Mesenchymal stem cell (in vitro differentiated cells and primary cell): Measurements from ENCODE around the gene KTI12.

Source experiments
- DNase-seq: peaks from one replicate; pipeline ENCODE4 v3.0.0-alpha.2; 2013
- H2AFZ ChIP-seq: one replicate; pipeline ENCODE4 v1.6.1; 2013; ENCODE audit warnings: low read depth, mild to moderate bottlenecking, control low read depth, inconsistent platforms, low read length, moderate library complexity
- H2AK5ac ChIP-seq: 2 replicates; pipeline ENCODE4 v1.6.1; 2013; ENCODE audit warnings: low read length, moderate library complexity, mild to moderate bottlenecking, inconsistent platforms; ENCODE audit not compliant: severe bottlenecking
- H2BK120ac ChIP-seq: one replicate; pipeline ENCODE4 v1.6.1; 2013; ENCODE audit warnings: low read depth, mild to moderate bottlenecking, inconsistent platforms, low read length, moderate library complexity
- H2BK12ac ChIP-seq, 2 experiments: one replicate each; pipeline ENCODE4 v1.6.1; 2013; ENCODE audit warnings: inconsistent platforms in 2 of 2, low read length in 2 of 2, mild to moderate bottlenecking in 2 of 2, moderate library complexity in 2 of 2, control low read depth in 1 of 2
- H2BK15ac ChIP-seq: one replicate; pipeline ENCODE4 v1.6.1; 2013; ENCODE audit warnings: mild to moderate bottlenecking, low read depth, inconsistent platforms; ENCODE audit not compliant: poor library complexity, severe bottlenecking
- H2BK5ac ChIP-seq: 2 replicates; pipeline ENCODE4 v1.6.1; 2013; ENCODE audit warnings: low read depth, mild to moderate bottlenecking, low read length, control low read depth, inconsistent platforms; ENCODE audit not compliant: poor library complexity, severe bottlenecking
- H3K14ac ChIP-seq, 2 experiments: one replicate each; pipeline ENCODE4 v1.6.1; 2013; ENCODE audit warnings: inconsistent platforms in 2 of 2, low read length in 2 of 2, control low read depth in 1 of 2, mild to moderate bottlenecking in 1 of 2, moderate library complexity in 1 of 2
- H3K18ac ChIP-seq, 2 experiments: one replicate each; pipeline ENCODE4 v1.6.1; 2013; ENCODE audit warnings: inconsistent platforms in 2 of 2, low read length in 2 of 2, control low read depth in 1 of 2, low read depth in 1 of 2, mild to moderate bottlenecking in 1 of 2
- H3K23ac ChIP-seq, 2 experiments: one replicate each; pipeline ENCODE4 v1.6.1; 2013; ENCODE audit warnings: inconsistent platforms in 2 of 2, low read length in 2 of 2, mild to moderate bottlenecking in 2 of 2, moderate library complexity in 2 of 2, control low read depth in 1 of 2
- H3K27ac ChIP-seq: 2 replicates; pipeline ENCODE4 v1.5.1; 2013; ENCODE audit warnings: mild to moderate bottlenecking, moderate library complexity, low read length, control low read depth, inconsistent platforms; ENCODE audit not compliant: poor library complexity, severe bottlenecking
- H3K27me3 ChIP-seq, 2 experiments: 2 replicates each; pipeline versions ENCODE4 v1.6.1 to v1.7.0; 2013; ENCODE audit warnings: low read length in 2 of 2, mild to moderate bottlenecking in 2 of 2, moderate library complexity in 2 of 2, control low read depth in 1 of 2, inconsistent platforms in 1 of 2; ENCODE audit not compliant: control insufficient read depth in 1 of 2, insufficient read depth in 1 of 2
- H3K36me3 ChIP-seq, 2 experiments: 2 replicates each; pipeline versions ENCODE4 v1.6.1 to v1.7.0; 2013; ENCODE audit warnings: low read length in 2 of 2, control low read depth in 1 of 2, inconsistent platforms in 1 of 2, low read depth in 1 of 2, mild to moderate bottlenecking in 1 of 2; ENCODE audit not compliant: insufficient read depth in 2 of 2, control insufficient read depth in 1 of 2
- H3K4ac ChIP-seq, 2 experiments: one replicate each; pipeline ENCODE4 v1.6.1; 2013; ENCODE audit warnings: inconsistent platforms in 2 of 2, low read length in 2 of 2, mild to moderate bottlenecking in 2 of 2, moderate library complexity in 2 of 2, control low read depth in 1 of 2, low read depth in 1 of 2
- H3K4me1 ChIP-seq: 2 replicates; pipeline ENCODE4 v1.6.1; 2013; ENCODE audit warnings: low read depth, low read length, control low read depth; ENCODE audit not compliant: control insufficient read depth, insufficient read depth
- H3K4me2 ChIP-seq: 2 replicates; pipeline ENCODE4 v1.6.1; 2013; ENCODE audit warnings: low read length, mild to moderate bottlenecking, inconsistent platforms; ENCODE audit not compliant: poor library complexity, severe bottlenecking
- H3K4me3 ChIP-seq, 2 experiments: 2 replicates each; pipeline versions ENCODE4 v1.5.1 to v1.7.0; 2013; ENCODE audit warnings: low read length in 2 of 2, mild to moderate bottlenecking in 2 of 2, control low read depth in 1 of 2, low read depth in 1 of 2; ENCODE audit not compliant: insufficient read depth in 1 of 2
- H3K79me1 ChIP-seq: replicated peaks from 2 replicates; pipeline ENCODE4 v1.6.1; 2013; ENCODE audit warnings: mild to moderate bottlenecking, control low read depth, low read length, inconsistent platforms; ENCODE audit not compliant: poor library complexity, severe bottlenecking
- H3K9ac ChIP-seq: 2 replicates; pipeline ENCODE4 v1.7.0; 2013; ENCODE audit warnings: mild to moderate bottlenecking, low read length, moderate library complexity
- H3K9me3 ChIP-seq: 2 replicates; pipeline ENCODE4 v1.7.0; 2013; ENCODE audit warnings: mild to moderate bottlenecking, low read length; ENCODE audit not compliant: control insufficient read depth
- H4K8ac ChIP-seq: one replicate; pipeline ENCODE4 v1.6.1; 2013; ENCODE audit warnings: inconsistent platforms, mild to moderate bottlenecking, low read length, moderate library complexity
- H4K91ac ChIP-seq: one replicate; pipeline ENCODE4 v1.6.1; 2013; ENCODE audit warnings: mild to moderate bottlenecking, low read length, inconsistent platforms
- WGBS: methylation state at CpG from one replicate; pipeline ENCODE4 v1.1.7; 2013; ENCODE audit warnings: mixed read lengths; 5-methylcytosine and 5-hydroxymethylcytosine counted together

KTI12 gene

DNA sequence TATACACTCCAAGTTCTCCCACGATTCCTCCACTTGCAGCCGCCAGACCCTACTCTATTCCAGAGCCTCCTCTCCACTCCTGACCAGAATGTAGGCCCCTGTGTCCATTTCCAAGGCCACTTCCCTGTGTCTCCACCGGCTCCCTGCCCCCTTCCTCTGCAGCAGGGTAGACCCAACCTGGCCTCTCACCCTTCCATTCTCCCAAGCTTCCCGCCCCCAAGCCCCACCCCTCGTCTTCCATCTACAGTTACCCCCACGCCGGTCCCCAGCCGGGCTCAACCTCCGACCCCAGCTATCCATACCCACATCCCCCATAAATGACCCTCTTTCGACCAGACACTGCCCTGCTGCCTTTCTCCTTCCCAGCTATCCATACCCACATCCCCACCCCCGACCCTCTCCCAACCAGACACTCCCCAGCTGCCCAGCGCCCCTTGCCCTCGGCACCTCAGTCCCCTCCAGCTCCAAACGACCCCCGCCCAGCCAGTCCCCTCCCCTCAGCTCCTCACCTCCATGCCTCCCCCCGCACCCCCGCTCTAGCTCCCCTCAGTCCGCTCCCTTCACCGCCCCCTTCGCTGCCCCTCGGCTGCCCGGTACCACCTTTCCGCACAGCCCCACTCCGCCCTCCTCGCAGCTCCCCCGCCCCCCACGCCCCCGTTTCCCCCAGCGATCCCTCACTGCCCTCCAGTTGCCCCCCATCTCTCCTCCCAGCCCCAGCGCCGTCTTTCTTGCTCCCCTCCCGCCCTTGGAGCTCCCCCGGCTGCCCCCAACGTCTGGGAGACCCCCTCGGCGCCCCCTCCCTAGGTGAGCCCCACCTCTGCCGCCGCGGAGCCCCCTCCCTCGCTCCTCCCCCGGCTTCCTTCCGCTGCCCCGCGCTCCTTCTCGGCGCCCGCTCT lies 43.8 kb downstream of the KTI12 start:
- Histone ChIP-seq H3K14ac (no peak overlapping the region), H3K4me3 (peak overlapping the region; percentile 74 to 95), H3K4me1 (peaks cover 13% of the 10 kb centered on the region), H3K27me3 (peaks cover 4 to 28% of the 10 kb centered on the region in 2 experiments), H2BK15ac (peak overlapping the region; percentile 78), H2BK12ac (no peak overlapping the region), H2AK5ac (no peak overlapping the region), H3K23ac (peak overlapping the region in 1 of 2 experiments; percentile 76), H3K4me2 (peak overlapping the region; percentile 75), H2BK120ac (no peak overlapping the region), H3K9ac (no peak overlapping the region), H4K91ac (no peak overlapping the region), H3K18ac (peak overlapping the region; percentile 31 to 46), H3K9me3 (no peaks in the 10 kb centered on the region), H4K8ac (peak overlapping the region; percentile 20), H2AFZ (no peak overlapping the region), H3K36me3 (no peaks in the 10 kb centered on the region), H3K79me1 (peaks cover 16% of the 10 kb centered on the region), H2BK5ac (peak overlapping the region; percentile 58), H3K4ac (no peak overlapping the region), H3K27ac (no peak overlapping the region)
- no peak for DNase-seq
- 8% methylated on average over 38 of the region's 47 CpGs for WGBS

DNA sequence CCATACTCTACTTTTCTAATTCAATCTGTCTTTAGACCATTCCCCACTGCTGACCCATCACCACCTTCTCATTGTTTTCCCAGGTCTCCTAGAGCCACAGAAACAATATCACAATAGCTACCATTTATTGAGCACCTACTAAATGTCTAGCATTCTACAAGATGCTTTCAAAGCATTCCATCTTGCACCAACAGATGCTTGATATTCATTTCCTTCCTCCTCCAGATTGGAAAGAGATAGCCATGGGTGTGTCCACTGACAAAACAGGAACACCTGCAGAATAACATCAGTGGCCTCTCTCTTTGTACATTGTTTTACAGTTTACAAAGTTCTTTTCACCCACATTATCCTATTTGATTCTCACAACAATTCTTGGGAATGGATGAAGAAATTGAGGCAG lies 45.4 kb downstream of the KTI12 start:
- H4K8ac ChIP-seq: no peak overlapping the region
- no peak overlapping the region for H2BK12ac ChIP-seq
- no peak overlapping the region for H3K4ac ChIP-seq
- H3K14ac ChIP-seq: no peak overlapping the region
- no peak overlapping the region for H3K23ac ChIP-seq
- peaks cover 13% of the 10 kb centered on the region for H3K4me1 ChIP-seq
- no peak overlapping the region for H3K9ac ChIP-seq
- no peak for DNase-seq
- no peak overlapping the region for H2AFZ ChIP-seq
- H2BK120ac ChIP-seq: no peak overlapping the region
- H3K36me3 ChIP-seq: peaks cover 0 to 3% of the 10 kb centered on the region in 2 experiments
- no peak overlapping the region for H2BK15ac ChIP-seq
- no peak overlapping the region for H3K27ac ChIP-seq
- H3K4me3 ChIP-seq: no peak overlapping the region
- no peak overlapping the region for H4K91ac ChIP-seq
- no peak overlapping the region for H3K4me2 ChIP-seq
- H2AK5ac ChIP-seq: no peak overlapping the region
- no peak overlapping the region for H2BK5ac ChIP-seq
- H3K27me3 ChIP-seq: peaks cover 4 to 23% of the 10 kb centered on the region in 2 experiments
- no peak overlapping the region for H3K18ac ChIP-seq
- no peaks in the 10 kb centered on the region for H3K9me3 ChIP-seq
- H3K79me1 ChIP-seq: peaks cover 18% of the 10 kb centered on the region

DNA sequence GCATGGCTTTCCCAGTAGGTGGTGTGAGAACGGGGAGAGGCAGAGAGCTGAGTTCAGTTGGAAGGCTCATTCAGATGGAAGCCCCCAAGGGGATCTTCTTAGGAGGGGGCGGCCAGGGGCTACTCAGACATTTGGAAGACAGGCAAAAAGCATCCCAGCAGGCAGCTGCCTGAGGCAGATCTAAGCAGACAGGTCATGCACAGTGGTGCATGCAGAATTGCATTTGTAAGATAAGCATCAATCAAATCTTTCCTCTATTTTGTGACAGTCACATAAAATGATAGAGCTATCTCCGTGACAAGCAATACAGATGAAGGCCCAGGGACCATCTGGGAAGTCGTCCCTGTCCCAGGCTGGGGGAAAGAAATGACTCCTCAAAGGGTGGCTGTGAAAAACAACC lies 46.9 kb downstream of the KTI12 start:
- Histone ChIP-seq H3K9ac (no peak overlapping the region), H2BK120ac (no peak overlapping the region), H3K4me2 (no peak overlapping the region), H3K4ac (no peak overlapping the region), H3K9me3 (no peaks in the 10 kb centered on the region), H4K8ac (no peak overlapping the region), H3K23ac (no peak overlapping the region), H3K36me3 (peaks cover 0 to 7% of the 10 kb centered on the region in 2 experiments), H2BK15ac (no peak overlapping the region), H3K27me3 (peaks cover 0 to 8% of the 10 kb centered on the region in 2 experiments), H3K4me3 (no peak overlapping the region), H3K18ac (no peak overlapping the region), H2BK12ac (no peak overlapping the region), H4K91ac (no peak overlapping the region), H3K4me1 (peaks cover 13% of the 10 kb centered on the region), H2BK5ac (no peak overlapping the region), H3K14ac (no peak overlapping the region), H2AK5ac (no peak overlapping the region), H2AFZ (no peak overlapping the region), H3K27ac (peak overlapping the region; percentile 8), H3K79me1 (peaks cover 18% of the 10 kb centered on the region)
- 81% methylated on average over 4 of the region's 4 CpGs for WGBS
- DNase-seq: no peak

DNA sequence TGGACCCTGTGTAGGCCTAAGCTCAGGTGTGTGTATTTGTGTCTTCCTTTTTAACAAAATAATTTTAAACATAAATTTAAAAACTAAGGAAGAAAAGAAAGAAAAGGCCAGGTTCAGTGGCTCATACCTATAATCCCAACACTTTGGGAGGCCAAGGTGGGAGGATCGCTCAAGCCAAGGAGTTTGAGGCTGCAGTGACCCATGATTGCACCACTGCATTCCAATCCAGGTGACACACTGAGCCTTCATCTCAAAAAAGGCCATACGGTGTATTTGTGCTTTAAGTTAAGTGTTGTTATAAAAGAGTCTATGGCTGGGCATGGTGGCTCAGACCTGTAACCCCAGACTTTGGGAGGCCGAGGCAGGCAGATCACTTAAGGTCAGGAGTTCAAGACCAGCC lies 51.4 kb downstream of the KTI12 start:
- Histone ChIP-seq H2BK12ac (no peak overlapping the region), H2BK5ac (no peak overlapping the region), H3K36me3 (peaks cover 0 to 9% of the 10 kb centered on the region in 2 experiments), H3K4me3 (no peak overlapping the region), H3K4me1 (peaks cover 2% of the 10 kb centered on the region), H2AK5ac (no peak overlapping the region), H3K27me3 (no peaks in the 10 kb centered on the region), H3K27ac (no peak overlapping the region), H3K23ac (no peak overlapping the region), H3K14ac (no peak overlapping the region), H4K91ac (no peak overlapping the region), H3K18ac (no peak overlapping the region), H3K9me3 (no peaks in the 10 kb centered on the region), H2BK15ac (no peak overlapping the region), H3K4ac (no peak overlapping the region), H3K79me1 (peaks cover 21% of the 10 kb centered on the region), H2AFZ (no peak overlapping the region), H4K8ac (no peak overlapping the region), H2BK120ac (no peak overlapping the region), H3K9ac (no peak overlapping the region), H3K4me2 (no peak overlapping the region)
- WGBS: 91% methylated on average over 3 of the region's 3 CpGs
- no peak for DNase-seq
